Glomerular visceral epithelial cell (primary cell): Measurements from ENCODE around the gene KLHL6.

Experiments used
- DNase-seq: peaks from one replicate; pipeline ENCODE4 v3.0.0-alpha.2; 2016; ENCODE audit errors: extremely low spot score

KLHL6 gene

GRCh38 chr3:183566880-183567279 is 11.4 kb upstream of the KLHL6 start:
- no peak for DNase-seq

GRCh38 chr3:183564046-183564445 is 8.5 kb upstream of the KLHL6 start:
- DNase-seq: no peak

- DNase-seq: no peak
Observed at GRCh38 chr3:183563536-183563874, 8.0 kb upstream of the KLHL6 start.

- no peak for DNase-seq
Observed at GRCh38 chr3:183560607-183561006, 5.1 kb upstream of the KLHL6 start.

- no peak for DNase-seq
Observed at GRCh38 chr3:183558495-183558894, 3.0 kb upstream of the KLHL6 start.

- no peak for DNase-seq
Observed at GRCh38 chr3:183556722-183557121, 1.2 kb upstream of the KLHL6 start.

GRCh38 chr3:183554377-183554776 is 1.1 kb downstream of the KLHL6 start:
- no peak for DNase-seq

GRCh38 chr3:183553334-183554026 is 2.0 kb downstream of the KLHL6 start:
- DNase-seq: no peak

- DNase-seq: no peak
Observed at GRCh38 chr3:183551930-183552329, 3.6 kb downstream of the KLHL6 start.

- DNase-seq: peak; percentile 84
Observed at GRCh38 chr3:183548262-183548769, 7.2 kb downstream of the KLHL6 start.

GRCh38 chr3:183546625-183547024 is 8.9 kb downstream of the KLHL6 start:
- no peak for DNase-seq

- DNase-seq: no peak
Observed at GRCh38 chr3:183545708-183546107, 9.8 kb downstream of the KLHL6 start.

GRCh38 chr3:183542355-183542754 is 13.2 kb downstream of the KLHL6 start:
- no peak for DNase-seq

- DNase-seq: no peak
Observed at GRCh38 chr3:183541738-183542137, 13.8 kb downstream of the KLHL6 start.

- no peak for DNase-seq
Observed at GRCh38 chr3:183541235-183541655, 14.3 kb downstream of the KLHL6 start.

- DNase-seq: no peak
Observed at GRCh38 chr3:183540501-183541234, 14.8 kb downstream of the KLHL6 start.

- no peak for DNase-seq
Observed at GRCh38 chr3:183539811-183540210, 15.7 kb downstream of the KLHL6 start.

- no peak for DNase-seq
Observed at GRCh38 chr3:183538486-183538885, 17.0 kb downstream of the KLHL6 start.

- DNase-seq: peak; percentile 46
Observed at GRCh38 chr3:183537295-183537730, 18.2 kb downstream of the KLHL6 start.

GRCh38 chr3:183536238-183536880 is 19.1 kb downstream of the KLHL6 start:
- no peak for DNase-seq

GRCh38 chr3:183534249-183534648 is 21.3 kb downstream of the KLHL6 start:
- no peak for DNase-seq

GRCh38 chr3:183533412-183534132 is 21.9 kb downstream of the KLHL6 start:
- no peak for DNase-seq
